Measurements from ENCODE around the gene RAB6A.
A peak's percentile ranks its signal among the peaks of the same experiment; 100 is the strongest.

Gene RAB6A

GRCh38 chr11:73656985-73657384, 103.9 kb downstream of the RAB6A start:
- no peak for DNase-seq (ENCODE audit: extremely low read depth in 1 of 2, low read depth in 1 of 2)

GRCh38 chr11:73655686-73656085, 105.2 kb downstream of the RAB6A start:
- no peak for DNase-seq (ENCODE audit: extremely low read depth in 1 of 2, low read depth in 1 of 2)

GRCh38 chr11:73654482-73655021, 106.3 kb downstream of the RAB6A start:
- no peak for DNase-seq (ENCODE audit: extremely low read depth in 1 of 2, low read depth in 1 of 2)

GRCh38 chr11:73653996-73654395, 106.9 kb downstream of the RAB6A start:
- no peak for DNase-seq (ENCODE audit: extremely low read depth in 1 of 2, low read depth in 1 of 2)

- no peak for DNase-seq (ENCODE audit: extremely low read depth in 1 of 2, low read depth in 1 of 2)
Measured at GRCh38 chr11:73652856-73653559, 107.9 kb downstream of the RAB6A start.

GRCh38 chr11:73652046-73652730, 108.7 kb downstream of the RAB6A start:
- DNase-seq (ENCODE audit: extremely low read depth in 1 of 2, low read depth in 1 of 2) = no peak

- no peak for DNase-seq (ENCODE audit: extremely low read depth in 1 of 2, low read depth in 1 of 2)
Measured at GRCh38 chr11:73651661-73652045, 109.2 kb downstream of the RAB6A start.

GRCh38 chr11:73651252-73651651, 109.6 kb downstream of the RAB6A start:
- no peak for DNase-seq (ENCODE audit: extremely low read depth in 1 of 2, low read depth in 1 of 2)

- DNase-seq (ENCODE audit: extremely low read depth in 1 of 2, low read depth in 1 of 2) = no peak
Measured at GRCh38 chr11:73650400-73650799, 110.5 kb downstream of the RAB6A start.

GRCh38 chr11:73649206-73649605, 111.7 kb downstream of the RAB6A start:
- no peak for DNase-seq (ENCODE audit: extremely low read depth in 1 of 2, low read depth in 1 of 2)

- no peak for DNase-seq (ENCODE audit: extremely low read depth in 1 of 2, low read depth in 1 of 2)
Measured at GRCh38 chr11:73648571-73649046, 112.3 kb downstream of the RAB6A start.

- no peak for DNase-seq (ENCODE audit: extremely low read depth in 1 of 2, low read depth in 1 of 2)
Measured at GRCh38 chr11:73648121-73648520, 112.8 kb downstream of the RAB6A start.

- DNase-seq (ENCODE audit: extremely low read depth in 1 of 2, low read depth in 1 of 2) = peak; percentile 85 to 88
Measured at GRCh38 chr11:73647459-73648100, 113.3 kb downstream of the RAB6A start.

- no peak for DNase-seq (ENCODE audit: extremely low read depth in 1 of 2, low read depth in 1 of 2)
Measured at GRCh38 chr11:73645972-73646631, 114.8 kb downstream of the RAB6A start, which contains the start of gene PLEKHB1. TSS of gene PLEKHB1 (plus strand) at chr11:73646581. CDS start at chr11:73646609, 28 bp downstream.

- DNase-seq (ENCODE audit: extremely low read depth in 1 of 2, low read depth in 1 of 2) = no peak
Measured at GRCh38 chr11:73645121-73645969, 115.5 kb downstream of the RAB6A start.

GRCh38 chr11:73641668-73642067, 119.2 kb downstream of the RAB6A start:
- DNase-seq (ENCODE audit: extremely low read depth in 1 of 2, low read depth in 1 of 2) = no peak

GRCh38 chr11:73640592-73640991, 120.3 kb downstream of the RAB6A start:
- no peak for DNase-seq (ENCODE audit: extremely low read depth in 1 of 2, low read depth in 1 of 2)

GRCh38 chr11:73637012-73637411, 123.9 kb downstream of the RAB6A start:
- DNase-seq (ENCODE audit: extremely low read depth in 1 of 2, low read depth in 1 of 2) = no peak

GRCh38 chr11:73636249-73636648, 124.6 kb downstream of the RAB6A start:
- no peak for DNase-seq (ENCODE audit: extremely low read depth in 1 of 2, low read depth in 1 of 2)

GRCh38 chr11:73635721-73636120, 125.2 kb downstream of the RAB6A start:
- no peak for DNase-seq (ENCODE audit: extremely low read depth in 1 of 2, low read depth in 1 of 2)

Data from activated CD8-positive, alpha-beta memory T cell treated with anti-CD3 and anti-CD28 coated beads for 1 hour (primary cell).